ENCODE results near the gene PEPD. TPM values are rescaled to one million over a fixed set of nuclear protein-coding genes. Genes with fewer than 3 reads are reported as not detected.
"Not testable (repeated sequence)": the region's sequence is repeated elsewhere in the genome, so short reads cannot be mapped to it uniquely, and the experiment has no call there.

PEPD gene
- 100 to 1,000 TPM in 2 of 6 donors, 10 to 100 TPM in 4; 83.7 to 143 (median 95.4) TPM for polyA plus RNA-seq (ENCODE audit: low read depth in 6 of 6)

DNA sequence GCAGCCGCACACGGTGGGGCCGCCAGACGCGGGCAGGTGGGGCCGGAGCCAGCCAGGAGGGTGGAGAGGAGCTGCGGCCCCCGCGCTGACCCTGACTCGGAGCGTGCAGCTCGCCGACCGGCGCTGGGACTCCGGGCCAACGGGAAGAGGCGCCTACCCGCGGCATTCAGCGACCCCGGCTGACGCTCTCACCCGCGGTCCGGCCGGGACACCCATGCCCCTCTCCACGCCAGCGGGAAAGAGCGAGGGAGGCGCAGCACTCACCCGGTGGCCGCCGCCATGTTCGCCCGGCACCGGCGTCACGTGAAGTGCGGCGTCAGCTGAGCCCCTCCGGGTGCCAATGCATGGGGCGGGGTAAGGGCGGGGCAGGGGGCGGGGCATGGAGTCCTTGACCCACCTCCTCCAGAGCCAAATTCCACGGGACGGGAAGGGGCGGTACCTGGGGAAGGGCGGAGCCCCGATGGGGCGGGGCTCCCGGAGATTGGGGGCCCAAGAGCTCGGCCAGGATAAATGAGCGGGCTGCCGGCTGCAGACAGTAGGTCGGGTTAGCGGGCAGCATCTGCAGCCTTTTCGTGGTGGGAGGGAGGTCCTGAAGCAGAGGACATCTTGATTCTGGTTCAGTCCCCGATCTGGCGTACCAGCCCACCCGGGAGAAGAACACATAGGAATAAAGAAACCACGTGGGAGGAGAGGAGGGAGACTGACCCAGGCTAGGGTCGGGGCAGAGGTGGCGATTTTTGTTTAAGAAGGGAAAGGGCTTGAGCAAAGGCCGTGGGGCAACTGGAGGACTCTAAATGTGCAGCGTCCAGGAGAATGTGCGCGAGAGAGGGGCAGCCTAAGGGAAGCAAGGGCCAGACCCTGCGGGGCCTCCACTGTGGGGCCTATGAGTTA, at the start of gene PEPD:
PEPD (minus strand) TSS at position 312 of the 891 bp plus-strand sequence; CDS start at position 281, 31 bp downstream.
- Mint-ChIP-seq H3K4me3 (peak within 1 kb of the TSS; percentile 83 to 96 (median 94)), H3K4me1 (peaks cover 23 to 35% (median 25%) of the 10 kb centered on the region in 3 donors), H3K27me3 (peaks cover 0 to 4% (median 2%) of the 10 kb centered on the region in 3 donors), H3K36me3 (no peaks in the 10 kb centered on the region), H3K9me3 (no peaks in the 10 kb centered on the region), H3K27ac (peak within 1 kb of the TSS; percentile 10 to 93 (median 63))
- peak; percentile 73 for DNase-seq
- peak; percentile 91 to 93 for ATAC-seq (ENCODE audit: low read depth in 2 of 2)

DNA sequence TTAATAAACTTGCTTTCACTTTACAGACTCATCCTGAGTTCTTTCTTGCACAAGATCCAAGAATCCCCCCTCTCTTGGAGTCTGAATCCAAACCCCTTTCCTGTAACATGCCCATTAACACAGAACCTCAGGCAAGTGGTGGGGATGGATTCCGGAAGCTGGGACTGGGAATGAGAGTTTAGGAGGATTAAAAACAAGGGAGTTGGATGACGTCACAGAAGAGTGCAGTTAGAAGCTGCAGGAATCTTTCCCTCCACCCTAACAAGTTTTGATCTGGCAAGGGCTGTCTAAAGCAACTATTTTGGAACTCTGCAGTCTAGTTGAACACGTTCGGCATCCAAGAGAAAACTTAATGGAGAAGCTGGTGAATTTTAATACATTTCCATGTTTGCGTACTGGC, 48.2 kb upstream of the PEPD start:
- no peak for ATAC-seq (ENCODE audit: low read depth in 2 of 2)
- H3K27me3 Mint-ChIP-seq: peaks cover 18 to 56% (median 23%) of the 10 kb centered on the region in 3 donors
- DNase-seq: no peak
- no peaks in the 10 kb centered on the region for H3K4me1 Mint-ChIP-seq
- H3K4me3 Mint-ChIP-seq: no peak overlapping the region
- H3K36me3 Mint-ChIP-seq: peaks cover 0 to 18% of the 10 kb centered on the region in 2 donors
- no peak overlapping the region for H3K27ac Mint-ChIP-seq
- H3K9me3 Mint-ChIP-seq: peaks cover 12 to 24% (median 20%) of the 10 kb centered on the region in 7 donors

DNA sequence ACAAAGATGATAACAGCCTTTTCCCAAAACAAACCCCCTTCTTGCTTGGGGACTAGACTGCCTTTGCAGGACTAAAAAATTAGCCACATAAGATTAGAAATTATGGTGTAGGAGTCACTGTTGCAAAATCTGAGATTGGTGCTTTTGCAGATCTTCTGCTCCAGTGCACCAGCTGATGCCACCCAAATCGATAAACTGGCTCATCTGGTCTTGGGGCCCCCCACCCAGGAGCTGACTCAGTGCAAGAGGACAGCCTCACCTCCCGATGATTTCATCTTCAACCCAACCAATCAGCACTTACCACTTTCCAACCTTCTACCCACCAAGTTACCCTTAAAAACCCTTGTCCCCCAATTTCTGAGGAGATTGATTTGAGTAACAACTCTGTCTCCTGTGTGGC, 47.1 kb upstream of the PEPD start:
- Mint-ChIP-seq H3K27ac (no peak overlapping the region), H3K27me3 (peaks cover 22 to 56% (median 30%) of the 10 kb centered on the region in 3 donors), H3K4me1 (no peaks in the 10 kb centered on the region), H3K9me3 (peaks cover 3 to 13% (median 9%) of the 10 kb centered on the region in 7 donors), H3K36me3 (peaks cover 0 to 6% of the 10 kb centered on the region in 2 donors), H3K4me3 (no peak overlapping the region)
- DNase-seq: no peak
- ATAC-seq (ENCODE audit: low read depth in 2 of 2): no peak

DNA sequence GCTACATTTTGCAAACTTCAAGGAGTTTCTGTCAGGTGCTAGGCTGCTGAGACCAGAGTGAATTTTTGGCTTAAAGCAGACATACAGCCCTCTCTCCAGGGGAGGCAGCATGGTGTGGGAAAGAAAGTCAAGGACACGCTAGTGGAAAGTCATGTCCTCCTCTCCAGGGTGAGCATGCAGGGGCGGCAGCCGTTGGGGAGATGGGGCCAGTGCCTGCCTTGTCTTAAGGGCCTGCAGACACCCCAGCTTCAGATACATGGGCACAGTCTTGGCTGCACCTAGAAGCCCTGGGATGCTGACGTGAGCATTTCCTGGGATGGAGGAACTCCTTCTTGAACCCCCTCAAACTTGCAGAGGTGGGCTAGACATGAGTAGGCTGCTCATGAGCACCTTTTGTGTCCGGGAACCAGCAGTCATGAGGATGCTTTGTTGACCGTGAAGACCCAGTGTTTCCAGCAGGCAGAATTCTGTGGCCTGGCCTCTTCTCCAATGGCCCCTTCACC, 43.3 kb upstream of the PEPD start:
- no peak for ATAC-seq (ENCODE audit: low read depth in 2 of 2)
- peaks cover 16 to 33% (median 30%) of the 10 kb centered on the region in 3 donors for H3K27me3 Mint-ChIP-seq
- no peaks in the 10 kb centered on the region for H3K36me3 Mint-ChIP-seq
- H3K4me1 Mint-ChIP-seq: no peaks in the 10 kb centered on the region
- DNase-seq: no peak
- no peak overlapping the region for H3K27ac Mint-ChIP-seq
- no peak overlapping the region for H3K4me3 Mint-ChIP-seq
- H3K9me3 Mint-ChIP-seq: peaks cover 0 to 2% (median 0%) of the 10 kb centered on the region in 7 donors

DNA sequence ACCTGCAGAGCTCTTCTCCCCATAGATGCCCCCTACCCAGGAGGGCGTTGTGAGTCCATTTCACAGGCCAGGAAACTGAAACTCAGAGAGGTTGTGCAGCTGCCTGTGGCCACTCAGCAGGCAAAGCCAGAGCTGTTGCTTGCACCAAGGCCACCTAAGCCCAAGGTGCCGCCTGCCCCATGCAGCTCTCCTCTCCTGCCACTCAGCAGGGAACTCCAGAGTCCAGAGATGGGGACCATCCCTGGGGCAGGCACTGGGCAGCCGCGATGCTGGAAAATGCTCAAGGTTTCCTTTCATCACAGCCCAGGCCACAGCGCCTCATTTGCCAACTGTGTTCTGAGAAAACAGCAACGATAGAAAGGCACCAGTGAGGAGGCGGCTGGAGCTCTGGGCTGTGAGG, 41.0 kb upstream of the PEPD start:
- Mint-ChIP-seq H3K36me3 (no peaks in the 10 kb centered on the region), H3K27me3 (peaks cover 9 to 16% (median 14%) of the 10 kb centered on the region in 3 donors)

DNA sequence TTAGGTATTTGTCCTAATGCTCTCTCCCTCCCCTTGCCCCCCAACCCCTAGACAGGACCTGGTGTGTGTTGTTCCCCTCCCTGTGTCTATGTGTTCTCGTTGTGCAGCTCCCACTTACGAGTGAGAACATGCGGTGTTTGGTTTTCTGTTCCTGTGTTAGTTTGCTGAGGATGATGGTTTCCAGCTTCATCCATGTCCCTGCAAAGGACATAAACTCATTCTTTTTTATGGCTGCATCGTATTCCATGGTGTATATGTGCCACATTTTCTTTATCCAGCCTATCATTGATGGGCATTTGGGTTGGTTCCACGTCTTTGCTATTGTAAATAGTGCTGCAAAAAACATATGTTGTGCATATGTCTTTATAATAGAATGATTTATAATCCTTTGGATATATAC, 40.1 kb upstream of the PEPD start:
- ATAC-seq (ENCODE audit: low read depth in 2 of 2); H3K36me3 Mint-ChIP-seq: not testable (repeated sequence)
- peaks cover 8 to 16% (median 9%) of the 10 kb centered on the region in 3 donors for H3K27me3 Mint-ChIP-seq

More for the DNA sequence above, 41.0 kb upstream of the PEPD start:
- Mint-ChIP-seq H3K4me1 (no peaks in the 10 kb centered on the region), H3K4me3 (no peak overlapping the region), H3K9me3 (peaks cover 0 to 2% (median 0%) of the 10 kb centered on the region in 7 donors), H3K27ac (no peak overlapping the region)
- DNase-seq (no peak), ATAC-seq (ENCODE audit: low read depth in 2 of 2) (no peak)

DNA sequence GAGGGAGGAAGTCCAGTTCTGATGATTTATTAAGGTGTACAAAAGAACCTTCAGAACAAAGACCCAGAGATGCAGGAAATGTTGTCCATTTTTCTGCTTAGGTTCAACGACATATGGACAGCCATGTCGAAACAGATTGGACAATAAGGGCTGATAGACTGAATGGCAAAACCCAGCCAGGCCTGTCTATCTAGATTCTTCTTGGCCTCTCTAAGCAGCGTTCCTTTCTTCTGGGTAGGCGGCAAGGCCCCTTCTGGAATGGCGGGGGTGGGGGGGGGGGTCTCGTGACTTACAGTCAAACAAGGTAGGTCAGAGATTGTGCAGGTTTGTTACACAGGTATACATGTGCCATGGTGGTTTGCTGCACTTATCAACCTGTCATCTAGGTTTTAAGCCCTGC, 39.7 kb upstream of the PEPD start:
- Mint-ChIP-seq H3K27ac (no peak overlapping the region), H3K9me3 (peaks cover 0 to 2% (median 0%) of the 10 kb centered on the region in 7 donors), H3K36me3 (no peaks in the 10 kb centered on the region), H3K4me3 (no peak overlapping the region), H3K27me3 (peaks cover 8 to 16% (median 9%) of the 10 kb centered on the region in 3 donors), H3K4me1 (no peaks in the 10 kb centered on the region)
- no peak for DNase-seq
- no peak for ATAC-seq (ENCODE audit: low read depth in 2 of 2)

More for the DNA sequence above, 40.1 kb upstream of the PEPD start:
- H3K9me3 Mint-ChIP-seq, H3K4me1 Mint-ChIP-seq, H3K27ac Mint-ChIP-seq, DNase-seq, H3K4me3 Mint-ChIP-seq: not testable (repeated sequence)

DNA sequence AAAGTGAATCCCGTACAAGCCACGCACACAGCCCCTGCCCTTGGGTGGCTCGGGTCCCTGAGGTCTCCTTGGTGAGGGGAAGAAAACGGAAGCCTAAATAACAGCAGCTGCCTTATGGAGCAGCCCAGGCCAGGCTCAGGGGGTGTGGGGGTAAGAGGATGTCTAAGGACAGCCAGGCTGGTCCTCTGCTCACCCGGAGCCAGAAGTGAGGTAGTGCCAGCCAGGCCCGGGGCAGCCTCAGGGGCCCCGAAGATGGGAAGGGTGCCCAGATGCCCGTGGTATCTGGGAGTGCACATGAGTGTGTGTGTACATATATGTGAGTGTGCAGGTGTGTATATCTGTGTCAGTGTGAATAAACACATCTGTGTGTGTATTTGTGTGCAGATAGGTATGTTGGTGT, 38.4 kb upstream of the PEPD start:
- H3K4me1 Mint-ChIP-seq: peaks cover 0 to 3% (median 0%) of the 10 kb centered on the region in 3 donors
- no peak overlapping the region for H3K27ac Mint-ChIP-seq
- H3K9me3 Mint-ChIP-seq: no peaks in the 10 kb centered on the region
- peaks cover 4 to 16% (median 9%) of the 10 kb centered on the region in 3 donors for H3K27me3 Mint-ChIP-seq
- H3K4me3 Mint-ChIP-seq: no peak overlapping the region
- H3K36me3 Mint-ChIP-seq: no peaks in the 10 kb centered on the region
- ATAC-seq (ENCODE audit: low read depth in 2 of 2) (no peak), DNase-seq (no peak)

DNA sequence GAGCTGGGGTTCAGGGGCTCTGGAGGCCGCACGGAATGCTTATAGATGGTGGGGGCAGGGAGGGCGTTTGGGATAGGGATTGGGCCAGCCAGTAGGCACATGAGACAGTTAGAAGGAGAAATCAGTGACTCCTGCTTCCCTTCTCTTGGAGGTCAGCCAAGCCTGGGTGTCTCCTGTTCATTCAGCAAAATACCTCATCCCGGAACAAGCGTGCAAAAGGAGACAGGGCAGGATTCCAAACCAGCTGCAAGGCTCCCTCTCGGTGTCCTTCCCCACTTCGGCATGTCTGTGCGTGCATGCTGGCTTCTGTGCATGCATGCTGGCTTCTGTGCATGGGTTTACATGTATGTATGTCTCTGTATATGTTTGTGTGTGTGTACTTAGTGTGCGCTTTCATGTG, 37.3 kb upstream of the PEPD start:
- no peaks in the 10 kb centered on the region for H3K36me3 Mint-ChIP-seq
- H3K9me3 Mint-ChIP-seq: peaks cover 0 to 4% (median 0%) of the 10 kb centered on the region in 7 donors
- no peak for ATAC-seq (ENCODE audit: low read depth in 2 of 2)
- H3K4me1 Mint-ChIP-seq: peaks cover 0 to 3% (median 0%) of the 10 kb centered on the region in 3 donors
- no peak overlapping the region for H3K4me3 Mint-ChIP-seq
- H3K27ac Mint-ChIP-seq: no peak overlapping the region
- DNase-seq: no peak
- H3K27me3 Mint-ChIP-seq: peaks cover 4 to 8% (median 5%) of the 10 kb centered on the region in 3 donors

DNA sequence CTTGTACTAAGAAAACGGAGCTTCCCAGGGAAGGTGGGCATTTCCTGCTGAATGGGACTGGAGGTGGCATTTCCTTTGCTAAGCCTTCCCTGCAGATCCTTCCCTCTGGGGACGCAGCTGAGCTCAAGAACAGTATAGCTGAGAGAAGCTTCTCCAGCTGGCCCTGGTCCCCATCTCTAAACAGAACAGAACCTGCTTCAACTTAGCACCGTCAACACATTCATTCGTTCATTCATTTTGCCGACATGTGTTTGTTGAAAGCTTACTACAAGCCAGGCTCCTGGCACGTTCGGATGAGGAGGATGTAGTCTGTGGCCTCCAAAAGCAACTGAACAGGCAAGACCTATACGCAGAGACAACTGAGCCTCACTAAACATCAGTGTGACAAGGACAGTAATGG, 36.6 kb upstream of the PEPD start:
- no peak for DNase-seq
- peak overlapping the region in 1 of 6 donors; percentile 32 for H3K27ac Mint-ChIP-seq
- H3K4me3 Mint-ChIP-seq: no peak overlapping the region
- H3K36me3 Mint-ChIP-seq: no peaks in the 10 kb centered on the region
- H3K27me3 Mint-ChIP-seq: peaks cover 4 to 8% (median 8%) of the 10 kb centered on the region in 3 donors
- ATAC-seq (ENCODE audit: low read depth in 2 of 2): no peak
- peaks cover 0 to 3% (median 0%) of the 10 kb centered on the region in 3 donors for H3K4me1 Mint-ChIP-seq
- H3K9me3 Mint-ChIP-seq: peaks cover 0 to 4% (median 0%) of the 10 kb centered on the region in 7 donors

DNA sequence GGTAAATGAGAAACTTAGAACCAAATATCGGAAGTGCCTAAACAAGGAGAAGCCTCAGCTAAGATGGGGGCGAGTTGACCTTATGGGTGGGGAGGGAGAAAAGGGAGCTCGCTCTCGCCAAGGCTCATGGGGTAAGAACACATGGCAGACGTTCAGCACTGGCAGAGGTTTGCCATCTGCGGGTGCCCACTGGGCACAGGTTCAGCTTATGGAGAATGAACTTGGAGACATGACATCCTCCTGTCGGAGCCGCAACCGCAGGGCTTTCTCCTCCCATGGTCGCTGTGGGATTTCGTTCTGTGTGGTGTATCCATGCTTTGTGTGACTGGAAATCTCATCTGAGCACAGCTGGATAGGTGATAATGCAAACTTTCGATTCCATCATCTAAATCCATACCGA, 36.1 kb upstream of the PEPD start:
- Mint-ChIP-seq H3K4me3 (no peak overlapping the region), H3K4me1 (peaks cover 0 to 3% (median 0%) of the 10 kb centered on the region in 3 donors), H3K9me3 (peaks cover 0 to 4% (median 0%) of the 10 kb centered on the region in 7 donors), H3K36me3 (no peaks in the 10 kb centered on the region), H3K27ac (no peak overlapping the region), H3K27me3 (peaks cover 4 to 9% (median 8%) of the 10 kb centered on the region in 3 donors)
- DNase-seq (no peak), ATAC-seq (ENCODE audit: low read depth in 2 of 2) (no peak)

DNA sequence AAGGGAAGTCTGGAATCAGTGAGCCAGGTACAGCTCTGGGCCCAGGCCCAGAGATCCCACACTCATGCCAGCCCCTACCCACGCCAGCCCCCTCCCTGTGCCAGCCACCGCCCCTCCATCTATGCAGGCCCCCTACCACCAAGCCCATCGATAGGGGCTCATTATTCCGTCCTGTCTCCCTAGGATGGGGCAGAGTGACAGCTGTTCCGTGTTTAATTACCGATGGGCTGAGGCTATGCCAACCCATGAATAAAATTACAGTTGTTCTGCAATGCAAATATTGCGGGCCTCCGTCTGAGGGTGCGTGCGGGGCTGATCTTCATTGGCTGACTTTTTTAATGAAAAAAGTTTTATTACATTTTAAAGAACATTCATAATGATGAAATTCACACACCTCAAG, 35.6 kb upstream of the PEPD start:
- Mint-ChIP-seq H3K27ac (no peak overlapping the region), H3K27me3 (peaks cover 4 to 9% (median 4%) of the 10 kb centered on the region in 3 donors), H3K36me3 (no peaks in the 10 kb centered on the region), H3K4me3 (no peak overlapping the region), H3K9me3 (peaks cover 0 to 4% (median 0%) of the 10 kb centered on the region in 7 donors), H3K4me1 (peaks cover 0 to 3% (median 0%) of the 10 kb centered on the region in 3 donors)
- ATAC-seq (ENCODE audit: low read depth in 2 of 2): no peak
- no peak for DNase-seq

DNA sequence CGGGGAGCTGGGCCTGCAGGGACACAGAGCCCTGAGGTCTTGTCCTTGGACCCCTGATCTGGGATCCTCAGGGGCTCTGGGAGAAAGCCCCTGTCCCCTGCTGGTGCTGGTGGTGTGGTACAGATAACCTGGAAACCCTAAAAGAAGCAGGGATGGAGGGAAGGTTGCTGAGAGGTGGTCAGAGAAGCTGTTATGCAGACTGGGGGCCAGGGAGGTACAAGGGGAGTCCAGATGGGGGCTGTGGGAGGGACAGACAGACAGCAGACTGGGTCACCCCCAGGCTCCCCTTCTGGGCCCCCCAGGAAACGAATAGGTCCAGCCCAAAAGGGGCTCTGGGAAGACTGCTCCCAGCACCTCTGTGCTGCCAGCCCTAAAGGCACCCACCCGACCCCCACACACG, 34.7 kb upstream of the PEPD start:
- DNase-seq (no peak), ATAC-seq (ENCODE audit: low read depth in 2 of 2) (no peak)
- no peaks in the 10 kb centered on the region for H3K36me3 Mint-ChIP-seq
- H3K9me3 Mint-ChIP-seq: peaks cover 0 to 4% (median 0%) of the 10 kb centered on the region in 7 donors
- H3K27me3 Mint-ChIP-seq: peaks cover 0 to 9% (median 4%) of the 10 kb centered on the region in 3 donors
- no peak overlapping the region for H3K4me3 Mint-ChIP-seq
- H3K27ac Mint-ChIP-seq: peak overlapping the region in 1 of 6 donors; percentile 55
- H3K4me1 Mint-ChIP-seq: peaks cover 0 to 3% (median 0%) of the 10 kb centered on the region in 3 donors
